Endothelial cell of umbilical vein (primary cell): ENCODE data around the gene RNF151. TPM values are rescaled to one million over a fixed set of nuclear protein-coding genes. Genes with fewer than 3 reads are reported as not detected.
"Not testable (repeated sequence)": the region's sequence is repeated elsewhere in the genome, so short reads cannot be mapped to it uniquely, and the experiment has no call there.

Experiments used
- BruUV-seq: library from RNA; stranded (reverse); fragments of 400-500 nt; replicated peaks from 2 replicates; lab custom pipeline; 2021; lab: Mats Ljungman, UMichigan
- CTCF ChIA-PET: fragments of 300-600, 350-600 bp; sonication (Branson Sonifier 250); formaldehyde crosslinking; loops from one replicate; lab custom pipeline; 2021; ENCODE audit warnings: antibody characterized with exemption, inconsistent platforms; lab: Charles Lee
- POLR2A ChIA-PET: fragments of 300-600, 350-600 bp; sonication (Branson Sonifier 250); formaldehyde crosslinking; loops from one replicate; lab custom pipeline; 2021; ENCODE audit warnings: antibody characterized with exemption, inconsistent platforms; lab: Charles Lee
- DNase-seq: peaks from one replicate; pipeline ENCODE4 v3.0.0-alpha.2; 2011; ENCODE audit warnings: low read depth, low spot score
- FAIRE-seq: peaks from 2 replicates; lab custom pipeline; 2011; peaks lifted over from hg19 to GRCh38; lab: Jason Lieb, UNC
- H2AFZ ChIP-seq: 2 replicates; pipeline ENCODE4 v1.6.0; 2012; ENCODE audit warnings: low read depth, low read length, control low read depth, inconsistent platforms
- H3K27ac ChIP-seq: 2 replicates; pipeline ENCODE4 v1.5.1; 2011; ENCODE audit warnings: low read depth, mild to moderate bottlenecking, control low read depth, low read length, moderate library complexity; ENCODE audit not compliant: insufficient read depth
- H3K27me3 ChIP-seq, 2 experiments: 2 replicates each; pipeline versions ENCODE4 v1.6.0 to v1.6.1; 2011; ENCODE audit warnings: low read length in 2 of 2, mixed read lengths in 1 of 2; ENCODE audit not compliant: control insufficient read depth in 2 of 2, insufficient read depth in 2 of 2
- H3K36me3 ChIP-seq, 2 experiments: 2 replicates in 1 of 2; 3 replicates in 1 of 2; pipeline ENCODE4 v1.5.1; 2011; ENCODE audit warnings: low read length in 2 of 2, mild to moderate bottlenecking in 1 of 2, moderate library complexity in 1 of 2; ENCODE audit not compliant: control insufficient read depth in 2 of 2, insufficient read depth in 2 of 2; ENCODE audit errors: extremely low read depth in 1 of 2
- H3K4me1 ChIP-seq: 3 replicates; pipeline ENCODE4 v1.5.1; 2011; ENCODE audit warnings: mild to moderate bottlenecking, low read length; ENCODE audit not compliant: control insufficient read depth, insufficient read depth; ENCODE audit errors: extremely low read depth
- H3K4me2 ChIP-seq: 2 replicates; pipeline ENCODE4 v1.6.1; 2011; ENCODE audit warnings: low read length, control low read depth, mixed read lengths; ENCODE audit not compliant: insufficient read depth
- H3K4me3 ChIP-seq, 3 experiments: fragments of 200-600 bp in 1 of 3; sonication (generic), shearing (Covaris generic) in 1 of 3; replicated peaks in 1 of 3; 2 replicates each; pipeline ENCODE4 v1.5.1; 2011 to 2016; ENCODE audit warnings: control low read depth in 3 of 3, low read length in 3 of 3, mild to moderate bottlenecking in 2 of 3, inconsistent platforms in 1 of 3, low read depth in 1 of 3, moderate library complexity in 1 of 3; ENCODE audit not compliant: insufficient read depth in 1 of 3
- H3K79me2 ChIP-seq: 2 replicates; pipeline ENCODE4 v1.6.0; 2012; ENCODE audit warnings: low read length, inconsistent platforms; ENCODE audit not compliant: control insufficient read depth, insufficient read depth
- H3K9ac ChIP-seq: replicated peaks from 2 replicates; pipeline ENCODE3; 2011; ENCODE audit warnings: low read length, control low read depth; ENCODE audit not compliant: insufficient read depth; ENCODE audit errors: extremely low read depth
- H3K9me1 ChIP-seq: replicated peaks from 3 replicates; pipeline ENCODE4 v1.6.0; 2011; ENCODE audit warnings: mild to moderate bottlenecking, low read length; ENCODE audit not compliant: control insufficient read depth, insufficient read depth; ENCODE audit errors: extremely low read depth
- H3K9me3 ChIP-seq: replicated peaks from 2 replicates; pipeline ENCODE4 v1.5.1; 2012; ENCODE audit warnings: low read length, inconsistent platforms; ENCODE audit not compliant: control insufficient read depth, insufficient read depth
- H4K20me1 ChIP-seq: replicated peaks from 2 replicates; pipeline ENCODE3; 2011; ENCODE audit warnings: mild to moderate bottlenecking, low read length; ENCODE audit not compliant: control insufficient read depth, insufficient read depth; ENCODE audit errors: extremely low read depth
- EZH2 ChIP-seq: IDR thresholded peaks from 2 replicates; pipeline ENCODE4 v1.6.1; 2012; ENCODE audit warnings: borderline replicate concordance, low read depth, mild to moderate bottlenecking, moderate library complexity, low read length, inconsistent platforms; ENCODE audit not compliant: severe bottlenecking
- FOS ChIP-seq: IDR thresholded peaks from 2 replicates; pipeline ENCODE4 v1.6.1; 2011; ENCODE audit warnings: mild to moderate bottlenecking, low read length, moderate library complexity, borderline replicate concordance; ENCODE audit not compliant: insufficient read depth
- GATA2 ChIP-seq: IDR thresholded peaks from 2 replicates; pipeline ENCODE4 v1.7.0; 2011; ENCODE audit warnings: low read depth, mild to moderate bottlenecking, moderate library complexity, mixed read lengths, low read length; ENCODE audit not compliant: insufficient read length, insufficient read depth
- JUN ChIP-seq: IDR thresholded peaks from 2 replicates; pipeline ENCODE4 v1.6.1; 2011; ENCODE audit warnings: borderline replicate concordance, low read depth; ENCODE audit not compliant: insufficient read length, insufficient read depth
- MYC ChIP-seq: IDR thresholded peaks from one replicate; pipeline ENCODE4 v1.6.1; 2011; ENCODE audit warnings: mild to moderate bottlenecking, low read depth, low read length
- POLR2A ChIP-seq: IDR thresholded peaks from 2 replicates; pipeline ENCODE4 v1.6.1; 2012; ENCODE audit warnings: low read depth, mild to moderate bottlenecking, control low read depth, low read length
- POLR2AphosphoS5 ChIP-seq: IDR thresholded peaks from 2 replicates; pipeline ENCODE4 v1.6.1; 2012; ENCODE audit warnings: low read depth, mild to moderate bottlenecking, control low read depth, low read length, moderate library complexity; ENCODE audit not compliant: insufficient read depth
- dilution Hi-C: fragments of 300-500 bp; cut with MboI; formaldehyde crosslinking; loops from one replicate; pipeline ENCODE4 v1.15.0; 2019; ENCODE audit warnings: low sequenced_read_pairs; ENCODE audit not compliant: extremely low pct_ligation_motif_present
- intact Hi-C: fragments of 100-400 bp; cut with micrococcal nuclease; formaldehyde crosslinking; loops from one replicate; pipeline ENCODE4 v1.10.0; 2022
- polyA plus RNA-seq, 4 experiments: library from polyadenylated mRNA; depleted of rRNA in 3 of 4; stranded (reverse) in 3 of 4; unstranded in 1 of 4; fragments of >200 nt; gene quantifications; 2 replicates each; pipeline versions ENCODE4 v1.2.1 to v1.2.3, GENCODE V29; 2011 to 2012; ENCODE audit warnings: missing spikeins in 1 of 4
- total RNA-seq: library from RNA; stranded (reverse); gene quantifications from 2 replicates; pipeline ENCODE4 v1.2.3, GENCODE V29; 2021
- TF ChIP-seq, protein P1 (sequence below): IDR thresholded peaks from 2 replicates; pipeline ENCODE4 v1.6.1; 2011; ENCODE audit not compliant: insufficient read depth, insufficient read length
- TF ChIP-seq, protein P2 (sequence below), 2 donors: IDR thresholded peaks; 1 replicate in 1 of 2; 2 replicates in 1 of 2; pipeline ENCODE4 v1.5.1; 2011; ENCODE audit warnings: low read length in 2 of 2, mild to moderate bottlenecking in 2 of 2, moderate library complexity in 2 of 2, control low read depth in 1 of 2, inconsistent platforms in 1 of 2, low read depth in 1 of 2; ENCODE audit not compliant: insufficient read depth in 1 of 2; ENCODE audit errors: extremely low read depth in 1 of 2

The RNF151 gene
- total and polyA plus RNA-seq, 2 donors (not counting 3 experiments of a cell fraction or from before 2014, with no cell fraction given) = not detected

DNA sequence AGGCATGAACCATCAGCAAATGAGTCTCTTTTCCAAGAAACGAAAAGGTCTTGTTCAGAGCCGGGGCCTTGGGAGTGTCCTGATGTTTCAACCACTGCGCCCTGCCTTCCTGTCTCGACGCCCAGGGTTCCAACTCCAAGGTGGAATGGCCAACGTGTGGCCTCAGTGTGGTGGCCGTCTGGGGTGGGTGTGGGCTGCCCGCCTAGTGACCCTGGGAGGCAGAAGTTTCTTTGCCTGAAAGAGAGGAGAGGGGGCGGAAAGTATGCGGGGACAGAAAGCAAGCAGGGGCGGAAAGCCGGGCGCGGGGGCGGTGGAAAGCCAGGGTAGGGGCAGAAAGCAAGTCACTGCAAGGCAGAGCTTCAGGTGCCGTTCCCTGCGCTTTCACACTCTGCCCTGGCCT lies 27.7 kb upstream of the RNF151 start:
- TF ChIP-seq, protein P1, sequence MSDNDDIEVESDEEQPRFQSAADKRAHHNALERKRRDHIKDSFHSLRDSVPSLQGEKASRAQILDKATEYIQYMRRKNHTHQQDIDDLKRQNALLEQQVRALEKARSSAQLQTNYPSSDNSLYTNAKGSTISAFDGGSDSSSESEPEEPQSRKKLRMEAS = no peak
- TF ChIP-seq JUN = no peak
- TF ChIP-seq POLR2AphosphoS5 = no peak
- TF ChIP-seq, protein P2, sequence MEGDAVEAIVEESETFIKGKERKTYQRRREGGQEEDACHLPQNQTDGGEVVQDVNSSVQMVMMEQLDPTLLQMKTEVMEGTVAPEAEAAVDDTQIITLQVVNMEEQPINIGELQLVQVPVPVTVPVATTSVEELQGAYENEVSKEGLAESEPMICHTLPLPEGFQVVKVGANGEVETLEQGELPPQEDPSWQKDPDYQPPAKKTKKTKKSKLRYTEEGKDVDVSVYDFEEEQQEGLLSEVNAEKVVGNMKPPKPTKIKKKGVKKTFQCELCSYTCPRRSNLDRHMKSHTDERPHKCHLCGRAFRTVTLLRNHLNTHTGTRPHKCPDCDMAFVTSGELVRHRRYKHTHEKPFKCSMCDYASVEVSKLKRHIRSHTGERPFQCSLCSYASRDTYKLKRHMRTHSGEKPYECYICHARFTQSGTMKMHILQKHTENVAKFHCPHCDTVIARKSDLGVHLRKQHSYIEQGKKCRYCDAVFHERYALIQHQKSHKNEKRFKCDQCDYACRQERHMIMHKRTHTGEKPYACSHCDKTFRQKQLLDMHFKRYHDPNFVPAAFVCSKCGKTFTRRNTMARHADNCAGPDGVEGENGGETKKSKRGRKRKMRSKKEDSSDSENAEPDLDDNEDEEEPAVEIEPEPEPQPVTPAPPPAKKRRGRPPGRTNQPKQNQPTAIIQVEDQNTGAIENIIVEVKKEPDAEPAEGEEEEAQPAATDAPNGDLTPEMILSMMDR (IDR thresholded peaks at IDR 0.05; ENCODE audit: extremely low read depth in 1 of 2, insufficient read depth in 1 of 2, low read depth in 1 of 2, low read length in 2 of 2) = no peak
- TF ChIP-seq FOS = no peak
- TF ChIP-seq EZH2 = no peak
- TF ChIP-seq GATA2 = no peak
- TF ChIP-seq MYC = no peak
- TF ChIP-seq POLR2A = no peak
- dilution Hi-C loops = no loop called here
- Histone ChIP-seq H3K9me1 (no peaks in the 10 kb centered on the region), H3K27ac (no peak overlapping the region), H3K79me2 (no peaks in the 10 kb centered on the region), H3K27me3 (no peaks in the 10 kb centered on the region), H2AFZ (no peak overlapping the region), H3K4me2 (no peak overlapping the region), H3K4me1 (peaks cover 12% of the 10 kb centered on the region), H3K36me3 (peaks cover 0 to 15% of the 10 kb centered on the region in 2 experiments), H3K9me3 (no peaks in the 10 kb centered on the region), H3K9ac (no peak overlapping the region), H4K20me1 (no peaks in the 10 kb centered on the region), H3K4me3 (no peak overlapping the region)
- intact Hi-C loops = no loop called here
- DNase-seq = no peak
- BruUV-seq = no TSS peak
- POLR2A ChIA-PET = no interaction called here
- FAIRE-seq = no peak
- CTCF ChIA-PET = no interaction called here

DNA sequence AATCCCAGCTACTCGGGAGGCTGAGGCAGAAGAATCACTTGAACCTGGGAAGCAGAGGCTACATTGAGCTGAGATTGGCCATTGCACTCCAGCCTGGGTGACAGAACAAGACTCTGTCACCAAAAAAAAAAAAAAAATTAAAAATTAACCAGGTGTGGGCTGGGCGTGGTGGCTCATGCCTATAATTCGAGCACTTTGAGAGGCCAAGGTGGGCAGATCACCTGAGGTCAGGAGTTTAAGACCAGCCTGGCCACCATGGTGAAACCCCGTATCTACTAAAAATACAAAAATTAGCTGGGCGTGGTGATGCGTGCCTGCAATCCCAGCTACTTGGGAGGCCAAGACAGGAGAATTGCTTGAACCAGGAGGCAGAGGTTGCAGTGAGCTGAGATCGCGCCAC lies 26.8 kb upstream of the RNF151 start:
- H3K4me3 ChIP-seq, H3K9me1 ChIP-seq, H2AFZ ChIP-seq, H3K79me2 ChIP-seq, dilution Hi-C loops, H3K9ac ChIP-seq, DNase-seq, intact Hi-C loops, H3K9me3 ChIP-seq, BruUV-seq, FAIRE-seq, POLR2A ChIA-PET, H3K27me3 ChIP-seq, H3K27ac ChIP-seq, H3K4me2 ChIP-seq, H4K20me1 ChIP-seq: not testable (repeated sequence)
- Histone ChIP-seq H3K36me3 (peaks cover 0 to 15% of the 10 kb centered on the region in 2 experiments), H3K4me1 (peaks cover 12% of the 10 kb centered on the region)
- CTCF ChIA-PET = interaction anchor here (1.0 kb wide), 1 partner anchor 30 kb away, joined by 3 read pairs; no protein-coding TSS in a partner anchor
